Measurements from ENCODE around the gene PHF12.

GRCh38 chr17:28951428-28951990 lies at the start of gene PHF12:
- TF ChIP-seq, protein P1, sequence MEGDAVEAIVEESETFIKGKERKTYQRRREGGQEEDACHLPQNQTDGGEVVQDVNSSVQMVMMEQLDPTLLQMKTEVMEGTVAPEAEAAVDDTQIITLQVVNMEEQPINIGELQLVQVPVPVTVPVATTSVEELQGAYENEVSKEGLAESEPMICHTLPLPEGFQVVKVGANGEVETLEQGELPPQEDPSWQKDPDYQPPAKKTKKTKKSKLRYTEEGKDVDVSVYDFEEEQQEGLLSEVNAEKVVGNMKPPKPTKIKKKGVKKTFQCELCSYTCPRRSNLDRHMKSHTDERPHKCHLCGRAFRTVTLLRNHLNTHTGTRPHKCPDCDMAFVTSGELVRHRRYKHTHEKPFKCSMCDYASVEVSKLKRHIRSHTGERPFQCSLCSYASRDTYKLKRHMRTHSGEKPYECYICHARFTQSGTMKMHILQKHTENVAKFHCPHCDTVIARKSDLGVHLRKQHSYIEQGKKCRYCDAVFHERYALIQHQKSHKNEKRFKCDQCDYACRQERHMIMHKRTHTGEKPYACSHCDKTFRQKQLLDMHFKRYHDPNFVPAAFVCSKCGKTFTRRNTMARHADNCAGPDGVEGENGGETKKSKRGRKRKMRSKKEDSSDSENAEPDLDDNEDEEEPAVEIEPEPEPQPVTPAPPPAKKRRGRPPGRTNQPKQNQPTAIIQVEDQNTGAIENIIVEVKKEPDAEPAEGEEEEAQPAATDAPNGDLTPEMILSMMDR (IDR thresholded peaks at IDR 0.05), result no peak
- TF ChIP-seq POLR2AphosphoS5 (IDR thresholded peaks at IDR 0.05; ENCODE audit: insufficient read depth in 1 of 2, low read depth in 1 of 2) (peak; percentile 86 to 93), POLR2A (IDR thresholded peaks at IDR 0.05) (peak in 1 of 2 donors; percentile 89)
